Measurements from ENCODE around the gene TRDN.

The TRDN gene

DNA sequence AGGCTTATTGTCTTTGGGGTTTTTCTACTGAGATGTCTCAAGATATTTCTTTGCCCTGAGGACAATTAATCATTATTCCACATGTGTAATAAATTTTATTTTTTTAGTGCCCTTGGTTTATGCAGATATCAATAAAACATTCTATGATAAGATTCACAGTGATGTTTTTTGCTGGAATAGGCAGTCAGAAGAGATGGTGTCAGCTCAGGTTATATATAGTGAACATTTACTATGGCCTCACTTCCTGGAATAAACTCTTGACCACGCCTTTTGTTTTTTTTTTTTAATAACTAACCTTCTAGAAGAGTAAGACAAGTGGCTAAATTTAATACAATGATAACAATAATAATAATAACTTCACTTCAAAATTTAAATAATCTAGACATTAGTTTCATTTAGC is 209.7 kb downstream of the TRDN start:
- FAIRE-seq (no peak), DNase-seq (ENCODE audit: insufficient read length, low spot score) (no peak)

DNA sequence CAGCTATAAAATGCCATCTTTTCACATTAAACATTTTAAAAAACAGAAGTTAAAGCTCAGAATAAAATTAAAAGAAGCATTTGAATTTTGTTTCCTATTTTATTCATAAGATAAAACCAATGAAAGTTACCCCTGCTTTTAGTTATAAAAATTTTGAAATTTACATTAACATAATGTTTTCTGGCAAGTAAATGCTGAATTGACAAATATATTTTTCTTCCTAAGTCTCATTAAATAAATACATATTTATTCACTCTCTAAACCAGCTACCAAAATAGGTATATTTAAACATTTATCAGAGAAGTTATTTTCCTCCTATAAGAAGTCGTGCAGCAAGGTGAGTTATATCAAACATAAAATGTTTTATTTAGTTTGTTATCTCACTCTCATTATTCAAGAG is 213.6 kb downstream of the TRDN start:
- FAIRE-seq (no peak), DNase-seq (ENCODE audit: insufficient read length, low spot score) (no peak)

DNA sequence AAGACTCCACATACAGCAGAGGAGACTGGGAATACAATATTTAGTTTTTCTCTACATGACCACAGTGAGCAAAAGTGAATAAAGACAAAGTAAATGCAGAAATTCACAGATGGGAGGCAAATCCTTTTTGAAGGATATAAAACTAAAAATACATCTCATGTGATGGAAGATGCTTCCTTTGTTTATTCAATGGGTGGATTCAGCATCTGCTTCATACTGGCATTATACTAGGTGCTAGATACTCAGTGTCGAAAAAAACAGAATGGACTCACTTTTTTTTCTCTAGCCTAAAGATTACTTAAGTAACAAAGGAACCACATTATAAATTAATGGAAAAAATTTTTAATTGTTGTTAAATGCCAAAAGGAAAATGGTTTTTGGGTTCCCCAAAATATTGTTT is 216.2 kb downstream of the TRDN start:
- FAIRE-seq (no peak), DNase-seq (ENCODE audit: insufficient read length, low spot score) (no peak)

DNA sequence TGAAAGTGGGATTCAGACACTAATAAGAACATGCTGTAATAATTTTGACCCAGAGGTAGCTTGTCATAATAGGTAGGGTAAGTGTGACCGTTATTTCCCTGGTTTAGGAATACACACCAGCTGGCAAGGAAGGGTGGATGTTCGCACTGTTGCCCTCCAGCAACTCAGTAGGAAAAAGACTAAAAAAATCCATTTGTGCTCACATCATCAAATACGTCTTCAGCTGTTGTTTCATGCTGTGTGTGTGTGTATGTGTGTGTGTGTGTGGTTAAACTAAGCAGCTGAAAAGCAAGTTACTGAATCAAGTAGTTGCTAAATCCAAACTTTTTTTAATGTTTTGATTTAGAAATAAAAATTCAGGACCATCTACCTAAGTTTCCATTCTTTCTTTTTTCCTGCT is 218.7 kb downstream of the TRDN start:
- no peak for FAIRE-seq
- no peak for DNase-seq (ENCODE audit: insufficient read length, low spot score)

DNA sequence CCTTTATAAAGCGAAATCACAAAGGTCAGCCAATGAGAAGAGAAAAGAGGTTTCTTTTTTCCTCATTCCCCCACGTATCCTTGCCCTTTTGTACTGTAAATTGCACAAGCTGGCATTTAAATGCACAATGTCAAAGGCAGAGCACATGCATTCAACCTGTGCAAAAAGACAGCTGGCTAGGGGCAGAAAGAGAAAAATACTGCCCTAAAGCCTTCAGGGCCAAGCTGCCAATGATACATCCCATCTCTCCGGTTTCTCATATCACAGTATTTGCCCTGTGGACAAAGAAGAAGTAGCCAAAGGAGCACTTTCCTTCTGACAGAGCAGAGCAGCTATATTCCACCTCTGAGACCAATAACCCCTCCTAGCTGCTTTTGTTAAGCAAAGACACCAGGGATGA is 219.2 kb downstream of the TRDN start:
- DNase-seq (ENCODE audit: insufficient read length, low spot score) (no peak), FAIRE-seq (no peak)

DNA sequence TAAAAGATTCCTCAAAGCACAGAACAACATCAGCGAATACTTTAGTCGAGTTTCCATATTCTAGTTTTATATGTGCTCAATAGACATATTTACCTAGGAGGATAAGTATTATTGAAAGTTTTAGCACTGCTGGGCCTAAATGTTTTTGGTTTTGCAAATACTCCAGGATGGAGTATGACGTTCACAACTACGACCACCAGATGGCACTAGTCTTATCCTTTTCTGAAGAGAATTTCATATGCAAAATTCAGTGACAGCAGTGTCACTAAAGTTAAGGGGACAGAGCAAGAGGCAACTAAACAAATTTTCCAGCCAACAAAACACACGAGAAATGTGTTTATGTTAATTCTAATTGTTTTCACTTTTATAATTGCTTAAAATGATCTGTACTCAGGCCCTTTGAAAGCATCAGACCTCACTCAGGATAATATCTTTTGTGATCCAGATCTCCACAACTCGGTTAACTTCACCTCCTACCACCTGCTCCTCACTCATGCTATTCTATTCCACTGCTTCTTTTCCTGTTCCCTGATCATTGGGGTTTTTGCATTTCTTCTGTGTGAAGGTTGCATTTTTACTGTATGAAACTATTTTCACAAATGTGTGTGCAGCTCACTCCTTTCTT is 220.8 kb downstream of the TRDN start:
- no peak for FAIRE-seq
- DNase-seq (ENCODE audit: insufficient read length, low spot score), result peak; percentile 10

DNA sequence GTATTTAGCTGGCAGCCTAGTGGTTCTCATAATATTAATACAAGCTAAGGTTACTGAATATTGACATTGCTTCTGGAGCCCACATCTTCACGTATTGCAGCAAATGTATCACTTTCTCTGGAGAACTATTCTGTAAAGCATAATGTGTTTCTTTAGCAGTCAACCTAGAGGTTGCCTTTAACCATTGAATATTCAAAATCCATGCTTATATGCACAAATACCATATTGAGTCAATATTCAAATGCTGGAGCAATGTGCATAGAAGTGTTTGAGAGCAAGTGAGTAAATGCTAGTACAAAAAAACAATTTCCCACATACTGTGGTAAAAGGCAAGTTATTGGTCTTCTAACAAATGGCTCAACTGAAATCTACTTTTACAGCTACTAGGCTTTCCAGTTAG is 231.8 kb downstream of the TRDN start:
- DNase-seq (ENCODE audit: insufficient read length, low spot score), result no peak
- FAIRE-seq, result no peak

DNA sequence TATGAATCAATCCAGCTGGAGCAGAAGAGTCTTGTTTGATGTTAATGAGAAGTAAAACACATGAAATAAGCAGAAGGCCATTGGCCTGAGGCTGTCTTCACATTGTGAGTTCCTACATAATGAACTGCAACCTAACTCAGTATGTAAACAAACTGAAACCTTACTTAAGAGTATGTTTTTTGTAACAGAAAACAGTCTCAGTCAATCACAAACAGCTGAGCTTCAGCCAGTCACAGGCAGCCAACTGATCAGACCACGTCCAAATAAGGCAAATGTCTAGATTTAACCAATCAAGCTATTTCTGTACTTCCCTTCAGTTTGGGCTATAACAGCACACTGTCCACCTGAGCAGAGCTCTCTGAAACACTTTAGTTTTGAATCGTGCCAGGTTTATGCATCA is 234.7 kb downstream of the TRDN start:
- FAIRE-seq, result no peak

DNA sequence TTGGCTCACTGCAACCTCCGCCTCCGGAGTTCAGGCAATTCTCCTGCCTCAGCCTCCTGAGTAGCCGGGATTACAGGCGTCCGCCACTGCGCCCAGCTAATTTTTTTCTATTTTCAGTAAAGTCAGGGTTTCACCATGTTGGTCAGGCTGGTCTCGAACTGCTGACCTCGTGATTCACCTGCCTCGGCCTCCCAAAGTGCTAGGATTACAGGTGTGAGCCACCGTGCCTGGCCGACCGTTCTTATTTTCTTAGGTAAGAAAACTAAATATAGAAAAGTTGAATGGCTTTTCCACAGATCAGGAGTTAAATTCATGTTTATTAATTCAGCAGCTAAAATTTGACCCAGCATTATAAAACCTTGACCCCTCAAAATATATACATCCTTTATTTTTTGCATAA is 238.7 kb downstream of the TRDN start:
- FAIRE-seq (no peak), DNase-seq (ENCODE audit: insufficient read length, low spot score) (no peak)

More for the DNA sequence above, 234.7 kb downstream of the TRDN start:
- no peak for DNase-seq (ENCODE audit: insufficient read length, low spot score)

DNA sequence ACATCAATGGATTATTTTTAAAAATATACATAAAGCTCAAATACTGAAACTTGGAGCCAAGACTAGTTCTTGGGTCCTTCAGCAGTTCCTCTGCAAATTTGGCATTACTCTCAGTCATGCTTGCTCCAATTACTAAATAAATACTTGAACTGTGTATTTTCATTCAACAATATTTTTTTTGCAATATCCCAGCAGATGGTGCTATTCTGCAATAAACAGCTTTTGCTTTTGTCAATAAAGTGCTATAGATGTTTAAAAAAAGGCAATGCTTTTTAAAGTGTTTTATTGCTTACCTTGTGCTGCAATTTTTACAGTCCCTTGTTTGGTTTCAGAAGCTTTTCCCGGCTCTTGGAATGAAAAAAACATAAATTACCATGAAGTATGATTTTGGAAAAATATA is 243.4 kb downstream of the TRDN start:
- DNase-seq (ENCODE audit: insufficient read length, low spot score) (no peak), FAIRE-seq (no peak)

DNA sequence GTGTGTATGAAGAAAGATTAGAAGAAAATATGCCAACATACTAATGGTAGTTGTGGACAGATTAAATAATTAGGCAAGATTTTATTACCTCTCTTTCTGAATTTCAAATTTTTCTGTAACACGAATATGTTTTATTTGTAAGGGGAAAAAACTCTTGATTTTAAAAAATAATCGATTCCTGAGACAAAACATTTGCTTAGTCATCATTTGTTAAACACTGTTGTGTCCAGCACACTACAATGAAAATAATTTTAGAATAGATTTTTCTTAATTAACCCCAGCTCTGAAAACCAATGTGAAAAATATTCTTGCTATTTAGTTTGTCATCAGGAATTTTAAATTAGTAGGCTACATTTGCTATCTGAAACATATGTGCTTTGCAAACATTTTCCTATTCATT is 253.0 kb downstream of the TRDN start:
- FAIRE-seq, result no peak

DNA sequence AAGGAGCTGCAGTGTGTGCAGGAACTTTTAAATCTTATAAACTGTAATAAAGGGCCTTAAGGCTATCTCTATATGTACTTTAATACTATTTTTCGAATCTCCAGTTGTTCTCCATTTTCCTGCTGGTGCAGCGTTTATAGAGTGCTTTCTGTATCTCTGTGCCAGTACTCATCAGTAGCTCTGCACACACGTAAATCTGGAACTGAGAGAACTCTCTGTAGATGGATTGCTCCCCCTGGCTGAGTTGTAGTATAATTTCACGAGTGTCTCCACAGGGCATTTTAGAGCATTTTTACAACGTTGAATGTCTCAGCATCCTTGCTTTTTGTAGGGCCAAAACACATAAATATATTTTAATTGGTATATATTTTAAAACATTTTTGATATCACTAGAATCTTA is 256.5 kb downstream of the TRDN start:
- FAIRE-seq, result no peak

More for the DNA sequence above, 253.0 kb downstream of the TRDN start:
- DNase-seq (ENCODE audit: insufficient read length, low spot score), result no peak

DNA sequence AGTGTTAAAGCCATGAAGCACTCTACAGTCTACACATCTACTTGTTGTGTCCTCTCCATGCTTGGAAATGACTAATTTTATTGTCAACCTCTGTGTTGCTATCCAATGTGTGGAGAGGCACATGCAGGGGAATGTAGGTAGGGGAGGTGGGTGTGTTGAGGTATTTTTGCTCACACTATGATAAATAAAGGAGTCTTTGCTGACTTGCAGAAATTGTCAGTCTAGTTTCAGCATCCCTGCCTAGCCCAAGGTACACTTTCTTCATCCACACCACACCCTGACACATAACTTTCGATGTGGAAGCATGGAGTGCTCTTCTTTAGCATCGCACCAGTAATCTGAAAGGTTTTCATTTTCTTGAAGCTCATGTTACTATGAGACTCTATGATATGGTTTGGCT is 264.0 kb downstream of the TRDN start:
- no peak for DNase-seq (ENCODE audit: insufficient read length, low spot score)
- no peak for FAIRE-seq

More for the DNA sequence above, 256.5 kb downstream of the TRDN start:
- peak; percentile 5 for DNase-seq (ENCODE audit: insufficient read length, low spot score)

DNA sequence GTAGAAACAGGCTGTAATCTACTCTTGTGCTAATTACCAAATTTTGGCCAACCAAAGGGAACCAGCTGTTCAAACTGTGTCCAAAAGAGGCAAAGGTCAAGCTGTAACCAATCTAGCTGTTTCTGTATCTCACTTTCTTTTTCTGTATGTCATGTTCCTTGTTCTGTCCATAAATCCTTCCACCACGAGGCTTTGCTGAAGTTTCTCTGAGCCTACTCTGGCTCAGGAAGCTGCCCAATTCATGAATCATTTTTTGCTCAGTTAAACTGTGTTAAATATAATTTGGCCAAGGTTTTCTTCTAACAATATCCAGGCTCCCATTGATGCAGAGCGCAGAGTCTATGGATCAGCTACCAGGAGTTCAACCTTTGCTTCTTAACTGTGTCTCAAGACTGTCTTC is 272.8 kb downstream of the TRDN start:
- FAIRE-seq (no peak), DNase-seq (ENCODE audit: insufficient read length, low spot score) (no peak)

DNA sequence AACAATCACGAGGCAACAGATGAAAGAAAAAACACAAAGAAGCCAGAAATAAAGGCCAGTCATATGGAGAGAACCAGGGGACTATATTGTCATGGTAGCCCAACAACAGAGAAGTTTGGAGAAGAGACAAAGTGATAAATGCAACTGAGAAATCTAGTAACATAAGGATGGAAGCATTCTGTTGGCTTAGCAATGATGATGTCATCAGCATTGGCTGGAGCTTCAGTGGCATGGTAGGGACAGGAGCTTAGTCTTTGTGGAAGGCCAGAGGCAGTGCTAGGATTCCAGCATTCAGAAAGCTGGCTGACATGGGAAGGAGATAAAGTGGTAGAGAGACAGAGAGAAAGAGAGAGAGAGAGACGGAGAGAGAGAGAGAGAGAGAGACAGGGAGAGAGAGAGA is 276.4 kb downstream of the TRDN start:
- FAIRE-seq, result no peak
- no peak for DNase-seq (ENCODE audit: insufficient read length, low spot score)

DNA sequence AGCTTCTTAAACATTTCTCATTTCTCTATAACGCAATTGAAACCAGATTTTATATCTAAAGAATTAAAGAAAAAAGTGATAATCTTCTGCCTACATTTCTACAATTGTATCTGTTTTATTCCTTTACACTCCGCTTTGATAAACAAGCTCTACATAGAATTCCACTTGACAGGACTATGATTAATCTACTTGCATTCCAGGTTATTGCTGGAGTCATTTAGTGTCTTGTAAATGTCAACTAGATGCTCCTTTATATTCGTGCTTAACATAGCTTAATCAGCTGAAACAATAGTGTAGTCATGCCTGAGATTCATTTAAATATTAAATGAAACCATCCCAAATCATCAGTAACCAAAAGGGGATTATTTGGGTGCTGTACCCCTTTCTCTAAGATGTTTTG is 284.0 kb downstream of the TRDN start:
- FAIRE-seq, result no peak
- DNase-seq (ENCODE audit: insufficient read length, low spot score), result no peak

DNA sequence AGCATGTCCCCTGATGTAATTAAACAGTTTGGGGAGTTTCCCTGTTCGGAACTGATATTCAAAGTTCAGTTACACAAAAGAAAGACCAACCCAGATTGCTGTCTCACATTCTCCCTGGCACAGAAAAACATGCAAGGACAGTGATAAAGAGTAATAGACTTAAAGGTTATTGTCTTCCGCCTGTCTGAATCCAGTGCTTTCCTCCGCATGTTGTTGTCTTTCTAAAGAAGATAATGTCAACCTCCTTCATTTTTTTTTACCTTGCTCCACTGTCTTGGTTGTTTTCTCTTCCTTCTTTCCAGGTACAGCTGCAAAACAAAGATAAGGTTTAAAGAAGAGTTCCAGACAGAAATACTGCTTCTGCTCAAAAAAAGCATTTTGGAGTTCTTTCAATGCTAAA is 284.5 kb downstream of the TRDN start:
- FAIRE-seq (no peak), DNase-seq (ENCODE audit: insufficient read length, low spot score) (no peak)

DNA sequence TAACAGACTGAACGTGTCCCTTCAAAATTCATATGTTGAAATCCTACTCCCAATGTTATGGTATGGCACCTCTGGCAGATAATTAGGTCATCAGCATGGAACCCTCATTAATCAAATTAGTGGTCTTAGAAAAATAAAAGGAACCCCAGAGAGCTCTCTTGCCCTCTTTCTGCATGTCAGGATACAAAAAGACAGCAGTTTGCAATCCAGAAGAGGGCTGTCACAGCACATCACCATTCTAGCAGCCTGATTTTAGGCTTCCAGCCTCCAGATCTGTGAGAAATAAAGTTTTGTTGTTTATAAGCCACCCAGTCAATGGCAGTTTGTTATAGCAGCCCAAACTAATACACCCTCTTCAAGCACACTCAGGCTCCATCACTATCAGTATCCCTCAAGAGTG is 292.9 kb downstream of the TRDN start:
- FAIRE-seq, result no peak
- no peak for DNase-seq (ENCODE audit: insufficient read length, low spot score)

DNA sequence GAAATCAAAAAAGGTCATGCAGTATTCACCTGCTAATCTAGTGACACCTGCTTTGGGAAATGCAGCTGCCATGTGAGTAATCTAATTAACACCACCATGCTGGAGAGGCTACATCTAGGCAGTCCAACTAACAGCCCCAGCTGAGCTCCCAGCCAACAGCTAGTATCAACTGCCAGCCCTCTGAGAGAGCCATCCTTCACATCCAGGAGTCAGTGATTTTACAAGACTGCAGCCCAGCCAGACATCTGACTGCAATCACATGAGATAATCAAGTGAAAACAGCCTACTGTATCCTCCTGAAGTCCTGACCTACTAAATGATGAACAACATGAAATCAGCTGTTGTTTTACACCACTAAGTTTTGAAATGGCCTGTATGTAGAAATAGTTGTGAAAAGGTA is 298.4 kb downstream of the TRDN start:
- FAIRE-seq, result no peak
- no peak for DNase-seq (ENCODE audit: insufficient read length, low spot score)

DNA sequence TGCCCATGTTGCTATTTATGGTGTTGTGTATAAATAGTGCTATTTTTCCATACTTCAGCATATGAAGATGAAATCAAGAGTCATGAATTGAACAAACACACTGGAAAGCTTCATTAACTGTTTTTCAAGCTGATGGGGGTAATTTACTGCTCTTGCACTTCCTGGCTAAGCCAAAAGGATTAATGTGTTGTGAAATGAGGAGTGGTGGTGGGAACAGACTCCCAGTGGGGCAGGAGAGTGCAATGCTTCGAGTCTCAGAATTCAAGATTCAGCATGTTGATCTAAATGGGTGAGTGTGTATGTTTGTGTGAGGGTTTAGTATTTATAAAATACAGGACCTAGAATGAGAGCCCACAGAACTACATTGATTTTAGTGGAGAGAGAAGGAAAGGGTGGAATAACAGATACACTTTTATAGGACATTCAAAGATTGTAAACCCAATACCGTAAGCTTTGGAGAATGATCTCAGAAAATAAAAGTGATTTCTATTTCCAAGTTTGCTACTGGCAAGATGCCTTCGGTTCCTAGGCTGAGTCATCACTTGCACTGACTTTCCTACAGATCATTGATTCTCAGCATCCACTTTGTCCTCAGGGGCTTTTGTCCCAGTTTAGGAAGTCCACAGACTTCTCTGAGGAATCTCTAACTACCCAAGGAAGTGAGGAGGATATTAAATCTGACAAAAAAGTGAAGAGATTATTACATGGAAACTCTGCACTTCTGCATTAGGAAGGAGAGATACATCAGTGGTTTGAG is 303.6 kb downstream of the TRDN start:
- FAIRE-seq (no peak), DNase-seq (ENCODE audit: insufficient read length, low spot score) (no peak)

DNA sequence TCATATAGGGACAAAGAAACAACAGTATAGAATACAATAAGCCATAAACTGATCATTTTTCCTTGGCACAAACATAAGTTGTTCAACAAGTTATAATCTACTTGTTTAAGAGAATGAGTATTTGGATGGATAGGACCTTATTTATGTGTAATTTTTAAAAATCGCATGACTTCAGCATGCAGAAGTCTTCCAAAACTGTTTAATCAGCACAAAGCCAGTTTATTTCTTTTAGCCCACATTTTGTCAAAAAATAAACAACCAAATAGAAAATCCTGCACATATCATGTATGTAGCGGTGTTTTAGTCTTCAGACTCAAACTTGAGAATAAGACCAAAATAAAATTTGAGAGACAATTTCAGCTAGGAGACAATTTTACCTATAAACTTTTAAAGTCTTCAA is 304.7 kb downstream of the TRDN start:
- DNase-seq (ENCODE audit: insufficient read length, low spot score) (no peak), FAIRE-seq (no peak)

DNA sequence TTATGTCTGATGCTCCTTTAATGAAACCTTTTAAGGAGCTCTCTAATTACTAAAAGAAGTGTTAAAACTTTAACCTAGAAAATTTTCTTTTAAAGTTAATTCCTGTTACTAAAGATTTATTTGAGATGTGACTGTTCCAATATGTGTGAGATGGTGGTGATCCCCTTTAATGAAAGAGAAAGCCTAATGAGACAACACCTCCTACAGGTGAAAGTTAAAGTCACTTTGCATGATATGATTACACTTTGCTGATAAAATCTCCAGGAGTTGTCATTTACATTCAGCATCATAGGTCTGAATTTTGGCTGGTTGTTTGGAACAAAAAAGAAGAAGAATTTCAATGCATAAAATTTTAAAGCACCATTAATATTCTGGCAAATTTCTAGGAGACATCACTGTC is 307.4 kb downstream of the TRDN start:
- DNase-seq (ENCODE audit: insufficient read length, low spot score) (no peak), FAIRE-seq (no peak)
